ENCODE results near the gene ILDR1.

ILDR1 gene

GRCh38 chr3:122014741-122015140, 7.3 kb downstream of the ILDR1 start:
- no peak for DNase-seq (ENCODE audit: low read depth)

- DNase-seq (ENCODE audit: low read depth) = no peak
These were observed 8.6 kb downstream of the ILDR1 start for GRCh38 chr3:122013448-122013925.

GRCh38 chr3:122012821-122013220, 9.2 kb downstream of the ILDR1 start:
- DNase-seq (ENCODE audit: low read depth) = no peak

- DNase-seq (ENCODE audit: low read depth) = no peak
These were observed 10.7 kb downstream of the ILDR1 start for GRCh38 chr3:122011396-122011795.

GRCh38 chr3:122010506-122010905, 11.5 kb downstream of the ILDR1 start:
- no peak for DNase-seq (ENCODE audit: low read depth)

GRCh38 chr3:122008166-122008565, 13.9 kb downstream of the ILDR1 start:
- DNase-seq (ENCODE audit: low read depth) = no peak

GRCh38 chr3:122006267-122006666, 15.8 kb downstream of the ILDR1 start:
- DNase-seq (ENCODE audit: low read depth) = no peak

GRCh38 chr3:122004991-122005565, 17.0 kb downstream of the ILDR1 start:
- no peak for DNase-seq (ENCODE audit: low read depth)

GRCh38 chr3:122004107-122004506, 17.9 kb downstream of the ILDR1 start:
- no peak for DNase-seq (ENCODE audit: low read depth)

- no peak for DNase-seq (ENCODE audit: low read depth)
These were observed 18.4 kb downstream of the ILDR1 start for GRCh38 chr3:122003606-122004005.

- DNase-seq (ENCODE audit: low read depth) = no peak
These were observed 18.9 kb downstream of the ILDR1 start for GRCh38 chr3:122003112-122003511.

GRCh38 chr3:122002611-122003010, 19.4 kb downstream of the ILDR1 start:
- DNase-seq (ENCODE audit: low read depth) = no peak

GRCh38 chr3:122001892-122002291, 20.2 kb downstream of the ILDR1 start:
- DNase-seq (ENCODE audit: low read depth) = no peak

- no peak for DNase-seq (ENCODE audit: low read depth)
These were observed 21.0 kb downstream of the ILDR1 start for GRCh38 chr3:122000936-122001605.

GRCh38 chr3:121999931-122000330, 22.1 kb downstream of the ILDR1 start:
- no peak for DNase-seq (ENCODE audit: low read depth)

GRCh38 chr3:121998611-121999473, 23.2 kb downstream of the ILDR1 start:
- no peak for DNase-seq (ENCODE audit: low read depth)

GRCh38 chr3:121998030-121998580, 23.9 kb downstream of the ILDR1 start:
- DNase-seq (ENCODE audit: low read depth) = no peak

- no peak for DNase-seq (ENCODE audit: low read depth)
These were observed 24.7 kb downstream of the ILDR1 start for GRCh38 chr3:121997372-121997771.

GRCh38 chr3:121996441-121996840, 25.6 kb downstream of the ILDR1 start:
- no peak for DNase-seq (ENCODE audit: low read depth)

- DNase-seq (ENCODE audit: low read depth) = peak; percentile 10
These were observed 26.6 kb downstream of the ILDR1 start for GRCh38 chr3:121995161-121996137.

- no peak for DNase-seq (ENCODE audit: low read depth)
These were observed 27.5 kb downstream of the ILDR1 start for GRCh38 chr3:121994551-121994950.

Data from fibroblast of the conjunctiva (primary cell).